Measurements from ENCODE around the gene KRTAP9-9.

- TF ChIP-seq GATA2 (IDR thresholded peaks at IDR 0.05; ENCODE audit: low read depth, low read length) (no peak), GATA3 (IDR thresholded peaks at IDR 0.05; ENCODE audit: low read depth, low read length) (no peak)
Observed at GRCh38 chr17:41215681-41216080, 39.5 kb upstream of the KRTAP9-9 start.

Measured in SH-SY5Y (cell line).